Esophagus (tissue), 2 donors: ENCODE data around the gene EIPR1. TPM values are rescaled to one million over a fixed set of nuclear protein-coding genes. Genes with fewer than 3 reads are reported as not detected.

Experiments used
- H3K27ac ChIP-seq, 2 donors: one replicate each; pipeline ENCODE4 v1.5.1; 2013; ENCODE audit warnings: low read depth in 2 of 2, mild to moderate bottlenecking in 2 of 2, inconsistent platforms in 1 of 2, low read length in 1 of 2, moderate library complexity in 1 of 2
- H3K27me3 ChIP-seq, 2 donors: one replicate each; pipeline ENCODE4 v1.6.1; 2013; ENCODE audit warnings: low read length in 2 of 2, control low read depth in 1 of 2, mild to moderate bottlenecking in 1 of 2; ENCODE audit not compliant: insufficient read depth in 2 of 2, control insufficient read depth in 1 of 2
- H3K36me3 ChIP-seq, 2 donors: one replicate each; pipeline ENCODE4 v1.6.1; 2013; ENCODE audit warnings: low read length in 1 of 2; ENCODE audit not compliant: control insufficient read depth in 2 of 2, insufficient read depth in 2 of 2
- H3K4me1 ChIP-seq, 2 donors: one replicate each; pipeline ENCODE4 v1.6.1; 2013; ENCODE audit warnings: low read length in 1 of 2; ENCODE audit not compliant: control insufficient read depth in 2 of 2, insufficient read depth in 2 of 2
- H3K4me3 ChIP-seq, 2 donors: one replicate each; pipeline ENCODE4 v1.5.1; 2013; ENCODE audit warnings: low read length in 2 of 2, mild to moderate bottlenecking in 2 of 2, low read depth in 1 of 2, moderate library complexity in 1 of 2
- H3K9me3 ChIP-seq, 2 donors: one replicate each; pipeline ENCODE4 v1.6.1; 2013; ENCODE audit warnings: mild to moderate bottlenecking in 2 of 2, low read depth in 1 of 2, low read length in 1 of 2, moderate library complexity in 1 of 2; ENCODE audit not compliant: control insufficient read depth in 2 of 2, insufficient read depth in 1 of 2
- WGBS, 2 donors: extraction: QIAGEN DNeasy Blood & Tissue Kit; methylation state at CpG; one replicate each; pipeline ENCODE4 v1.1.7; 2013; 5-methylcytosine and 5-hydroxymethylcytosine counted together
- polyA plus RNA-seq, 2 donors: library from polyadenylated mRNA; stranded (reverse); fragments of 200-250 nt; gene quantifications; one replicate each; pipeline ENCODE4 v1.2.3, GENCODE V29; 2013
- donor health status: healthy with polysubstance abuse.
- donor health status: Bipolar disorder and iron deficiency.

The EIPR1 gene
- 10 to 100 TPM in 1 of 2 donors, 1 to 10 TPM in 1; 8.2 to 22.8 TPM for polyA plus RNA-seq

DNA sequence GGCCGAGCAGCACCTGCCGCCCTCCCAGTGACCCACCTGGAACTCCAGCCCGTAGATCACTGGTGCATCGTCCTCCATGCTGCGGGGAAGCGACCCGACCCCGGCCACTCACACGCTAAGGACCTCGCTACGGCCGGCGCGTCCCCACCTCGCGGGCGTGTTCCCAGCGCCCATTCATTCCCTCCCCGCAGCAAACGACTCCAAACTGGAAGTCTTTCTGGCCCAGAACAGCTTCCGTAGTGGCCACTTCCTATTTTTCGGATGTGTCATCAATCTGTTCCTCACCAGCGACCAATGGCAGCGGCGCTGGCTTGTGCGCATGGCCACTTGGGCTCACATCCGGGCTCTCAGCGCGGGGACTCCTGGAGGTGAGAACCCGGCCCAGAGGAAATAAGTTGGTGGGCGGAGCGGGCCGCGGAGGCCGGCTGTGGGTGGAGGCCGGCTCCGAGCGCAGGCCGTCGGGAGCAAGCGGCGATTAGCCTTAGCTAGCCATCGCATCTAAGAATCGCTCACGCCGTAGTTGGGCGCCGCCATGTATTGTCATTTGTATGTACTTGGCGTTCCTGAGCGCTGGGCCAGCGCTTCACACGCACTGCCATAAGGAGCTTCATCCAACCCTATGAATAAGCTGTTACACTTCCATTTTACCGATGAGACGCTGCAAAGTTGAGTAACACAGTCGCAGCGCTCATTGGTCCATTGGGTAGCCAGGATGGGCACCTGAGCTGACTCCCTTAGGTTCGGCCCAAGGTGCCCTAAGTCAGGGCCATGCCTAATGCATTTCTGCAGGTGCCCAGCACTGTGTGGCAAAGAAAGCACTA lies at the start of gene EIPR1:
EIPR1 (minus strand) TSS at position 207 of the 821 bp plus-strand sequence; CDS start at position 78, 129 bp downstream.
- Histone ChIP-seq H3K9me3 (peaks cover 0 to 4% of the 10 kb centered on the region in 2 donors), H3K27me3 (no peaks in the 10 kb centered on the region), H3K36me3 (no peaks in the 10 kb centered on the region), H3K27ac (peak within 1 kb of the TSS; percentile 90 to 98), H3K4me1 (peaks cover 0 to 6% of the 10 kb centered on the region in 2 donors), H3K4me3 (peak within 1 kb of the TSS; percentile 67 to 86)
- WGBS, 2 donors = 1 to 2% methylated on average over 57 of the region's 57 CpGs

DNA sequence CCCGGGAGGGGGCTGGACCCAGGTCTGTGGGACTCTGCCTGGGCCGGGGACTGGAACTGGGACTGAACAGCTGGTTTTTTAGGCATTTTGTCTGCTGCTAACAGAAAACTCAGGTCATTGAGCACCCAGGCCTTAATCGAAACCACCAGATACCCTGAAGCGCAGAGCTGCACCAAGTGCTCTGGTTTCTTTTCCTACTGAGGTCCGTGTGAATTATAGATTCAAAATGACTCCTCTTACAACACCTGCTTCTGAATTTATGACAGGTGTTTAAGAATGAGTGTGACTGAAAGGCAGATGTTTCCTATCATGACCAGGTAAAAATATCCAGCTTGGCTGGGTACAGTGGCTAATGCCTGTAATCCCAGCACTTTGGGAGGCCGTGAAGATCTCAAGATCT lies 49.7 kb upstream of the EIPR1 start:
- Histone ChIP-seq H3K4me1 (no peaks in the 10 kb centered on the region), H3K9me3 (no peaks in the 10 kb centered on the region), H3K27me3 (no peaks in the 10 kb centered on the region), H3K36me3 (peaks cover 0 to 28% of the 10 kb centered on the region in 2 donors), H3K4me3 (no peak overlapping the region), H3K27ac (no peak overlapping the region)
- WGBS, 2 donors = 82 to 89% methylated on average over 6 of the region's 6 CpGs

DNA sequence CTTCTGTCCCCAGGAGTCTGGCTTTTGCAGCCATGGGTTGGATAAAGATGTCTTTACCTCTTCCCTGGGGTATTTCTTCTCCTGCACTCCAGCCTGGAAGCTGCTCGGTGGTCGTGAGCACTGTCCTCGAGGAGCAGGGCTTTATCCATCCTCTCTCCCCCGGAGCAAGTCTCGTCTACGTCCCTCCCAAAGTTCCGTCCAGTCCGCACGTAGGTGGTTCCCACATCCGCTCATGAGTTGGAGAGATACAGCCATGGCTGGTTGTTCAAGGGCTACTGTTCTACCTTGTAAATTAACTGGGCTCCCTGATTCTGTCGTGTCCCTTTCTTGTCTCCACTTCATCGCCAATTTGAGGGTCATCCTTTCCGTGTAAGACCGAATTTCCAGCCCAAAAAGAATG lies 49.0 kb upstream of the EIPR1 start:
- peaks cover 0 to 1% of the 10 kb centered on the region in 2 donors for H3K4me1 ChIP-seq
- no peaks in the 10 kb centered on the region for H3K9me3 ChIP-seq
- no peaks in the 10 kb centered on the region for H3K27me3 ChIP-seq
- 96 to 97% methylated on average over 14 of the region's 14 CpGs for WGBS, 2 donors
- H3K36me3 ChIP-seq = peaks cover 0 to 30% of the 10 kb centered on the region in 2 donors
- no peak overlapping the region for H3K4me3 ChIP-seq
- no peak overlapping the region for H3K27ac ChIP-seq

DNA sequence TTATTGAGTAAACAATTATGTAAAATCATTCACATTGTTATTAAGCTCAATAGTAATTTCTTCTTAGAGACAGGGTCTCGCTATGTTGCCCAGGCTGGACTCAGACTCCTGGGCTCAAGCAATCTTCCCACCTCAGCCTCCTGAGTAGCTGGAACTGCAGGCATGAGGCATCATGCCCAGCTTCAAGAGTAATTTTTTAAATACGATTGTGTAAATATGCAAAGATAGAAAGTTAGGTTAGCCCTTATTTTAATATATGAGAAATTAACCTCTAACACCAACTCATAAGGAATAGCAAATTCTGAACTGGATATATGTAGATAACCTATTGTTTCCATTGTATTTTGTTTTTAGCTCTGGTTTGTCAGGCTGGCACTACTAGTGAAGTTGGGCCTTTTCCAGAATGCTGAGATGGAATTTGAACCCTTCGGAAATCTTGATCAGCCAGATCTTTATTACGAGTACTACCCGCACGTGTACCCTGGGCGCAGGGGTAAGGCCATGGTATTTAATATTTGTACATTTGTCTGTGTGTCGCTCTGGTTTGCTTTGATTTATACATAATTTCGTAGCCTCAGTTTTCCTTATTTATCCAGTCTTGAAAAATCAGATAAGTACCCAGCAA lies 46.7 kb upstream of the EIPR1 start:
- 86 to 96% methylated on average over 9 of the region's 9 CpGs for WGBS, 2 donors
- Histone ChIP-seq H3K36me3 (peaks cover 0 to 27% of the 10 kb centered on the region in 2 donors), H3K4me3 (no peak overlapping the region), H3K4me1 (peaks cover 0 to 3% of the 10 kb centered on the region in 2 donors), H3K27ac (no peak overlapping the region), H3K9me3 (no peaks in the 10 kb centered on the region), H3K27me3 (no peaks in the 10 kb centered on the region)

DNA sequence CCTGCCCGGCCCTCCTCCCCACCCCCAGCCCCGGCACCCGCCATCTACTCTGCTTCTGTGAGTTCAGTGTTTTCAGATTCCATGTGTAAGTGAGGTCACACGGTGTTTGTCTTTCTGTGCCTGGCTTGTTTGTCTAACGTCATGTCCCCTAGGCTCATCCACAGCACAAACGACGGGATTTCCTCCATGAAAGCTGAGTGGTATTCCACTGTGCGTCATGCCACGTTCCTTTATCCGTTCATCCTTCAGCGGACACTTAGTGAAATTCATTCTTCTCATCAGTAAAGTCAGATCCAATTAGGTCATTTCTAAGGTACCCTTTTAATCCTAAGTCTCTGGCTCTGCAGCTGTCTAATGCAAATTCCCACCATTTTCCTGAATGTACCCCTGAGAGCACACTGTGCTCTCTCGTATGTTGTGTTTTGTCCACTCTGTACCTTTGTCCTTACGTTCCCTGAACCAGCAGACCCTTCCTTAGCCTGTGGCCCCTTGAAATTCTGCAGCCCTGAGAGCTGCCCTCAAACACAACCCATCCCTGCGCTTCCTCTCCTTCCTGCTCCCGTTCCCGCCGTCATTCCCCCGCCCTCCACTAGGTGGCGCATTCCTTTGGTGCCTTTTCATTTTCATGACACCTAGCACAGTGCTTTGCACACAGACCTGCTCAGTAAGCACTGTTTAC lies 46.0 kb upstream of the EIPR1 start:
- H3K9me3 ChIP-seq = no peaks in the 10 kb centered on the region
- peaks cover 0 to 3% of the 10 kb centered on the region in 2 donors for H3K4me1 ChIP-seq
- no peak overlapping the region for H3K4me3 ChIP-seq
- H3K36me3 ChIP-seq = peaks cover 0 to 27% of the 10 kb centered on the region in 2 donors
- WGBS, 2 donors = 68 to 70% methylated on average over 19 of the region's 19 CpGs
- H3K27ac ChIP-seq = no peak overlapping the region
- no peaks in the 10 kb centered on the region for H3K27me3 ChIP-seq

DNA sequence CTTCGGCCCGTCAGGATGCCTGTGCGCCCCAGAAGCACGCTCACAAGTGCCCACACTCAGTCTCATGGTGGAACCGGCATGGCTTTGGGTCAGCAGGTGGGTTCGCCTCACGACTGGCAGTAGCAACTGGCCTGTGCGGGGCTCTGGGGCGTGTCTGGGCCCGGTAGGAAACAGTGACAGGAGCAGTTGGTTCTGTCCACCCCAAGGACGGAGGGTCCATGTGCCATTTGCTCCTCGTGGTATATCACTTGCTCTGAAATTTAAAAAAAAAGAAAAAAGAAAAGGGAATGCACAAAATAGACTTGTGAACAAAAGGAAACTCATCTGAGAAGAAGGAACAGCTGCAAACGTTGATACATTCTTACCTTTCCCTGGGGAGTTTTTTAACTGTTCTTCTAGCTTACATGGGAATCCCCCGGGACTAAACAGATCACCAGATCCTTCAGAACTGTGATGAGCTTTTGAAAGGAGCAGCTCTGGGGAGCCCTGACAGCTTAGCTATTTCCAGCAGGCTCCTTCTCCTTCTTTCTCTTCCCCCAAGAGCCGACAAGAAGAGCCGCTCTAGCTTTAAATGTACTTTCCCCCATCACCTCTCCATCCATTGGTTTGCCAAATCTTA lies 44.7 kb upstream of the EIPR1 start:
- Histone ChIP-seq H3K4me1 (peaks cover 0 to 3% of the 10 kb centered on the region in 2 donors), H3K36me3 (peaks cover 4 to 27% of the 10 kb centered on the region in 2 donors)

DNA sequence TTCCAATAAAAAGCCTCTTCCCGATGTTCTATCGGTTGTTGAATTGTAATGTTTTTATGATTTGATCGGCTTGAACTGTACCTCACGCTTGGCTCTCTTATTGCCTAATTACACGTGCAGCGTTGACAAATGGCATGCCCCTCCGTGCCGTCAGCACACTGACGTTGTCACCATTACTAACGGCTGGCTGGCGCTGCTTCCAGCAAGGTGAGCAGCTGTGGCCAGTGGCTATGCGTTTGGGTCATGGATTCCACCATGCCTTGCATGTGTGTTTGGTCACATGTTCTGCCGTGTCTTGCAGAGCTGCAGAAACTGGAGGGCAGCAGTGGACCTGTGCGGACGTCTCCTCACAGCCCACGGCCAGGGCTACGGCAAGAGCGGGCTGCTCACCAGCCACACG lies 44.0 kb upstream of the EIPR1 start:
- Histone ChIP-seq H3K36me3 (peaks cover 7 to 25% of the 10 kb centered on the region in 2 donors), H3K4me3 (no peak overlapping the region), H3K27ac (no peak overlapping the region), H3K4me1 (peaks cover 0 to 3% of the 10 kb centered on the region in 2 donors), H3K27me3 (no peaks in the 10 kb centered on the region), H3K9me3 (no peaks in the 10 kb centered on the region)
- 88 to 89% methylated on average over 19 of the region's 19 CpGs for WGBS, 2 donors

More for the DNA sequence above, 44.7 kb upstream of the EIPR1 start:
- Histone ChIP-seq H3K9me3 (no peaks in the 10 kb centered on the region), H3K4me3 (no peak overlapping the region), H3K27me3 (no peaks in the 10 kb centered on the region), H3K27ac (no peak overlapping the region)
- 82 to 85% methylated on average over 16 of the region's 16 CpGs for WGBS, 2 donors

DNA sequence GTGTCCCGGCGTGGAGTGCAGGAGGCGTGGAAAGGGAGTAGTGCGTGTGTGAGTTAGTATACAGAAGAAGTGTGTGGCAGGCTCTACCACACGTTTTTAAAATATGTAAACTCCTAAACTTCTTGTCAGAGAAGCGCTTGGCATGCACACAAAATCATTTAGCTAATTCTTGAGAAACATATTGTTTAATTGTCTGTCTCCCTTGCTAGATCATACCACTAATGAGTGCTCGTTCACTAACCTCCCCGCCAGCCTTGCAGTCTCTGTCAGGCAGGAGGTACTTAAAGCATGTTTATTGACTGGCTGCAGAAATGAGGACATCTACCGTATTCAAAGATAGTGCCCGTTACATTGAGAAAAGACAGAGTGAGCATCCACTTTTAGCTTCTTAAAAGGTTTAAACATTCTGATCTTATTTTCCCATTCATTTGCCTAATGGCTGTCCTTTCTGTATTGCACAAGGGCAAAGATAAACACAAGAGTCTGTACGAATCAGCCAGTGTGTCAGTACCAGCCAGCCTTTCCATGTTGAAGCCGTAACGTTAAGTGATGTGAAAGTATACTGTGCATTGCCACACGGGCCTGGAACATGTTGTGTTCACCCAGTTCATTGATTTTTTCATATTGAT lies 43.3 kb upstream of the EIPR1 start:
- H3K27ac ChIP-seq = no peak overlapping the region
- 79 to 80% methylated on average over 14 of the region's 14 CpGs for WGBS, 2 donors
- H3K4me3 ChIP-seq = no peak overlapping the region
- H3K36me3 ChIP-seq = peaks cover 7 to 20% of the 10 kb centered on the region in 2 donors
- no peaks in the 10 kb centered on the region for H3K27me3 ChIP-seq
- H3K9me3 ChIP-seq = no peaks in the 10 kb centered on the region
- H3K4me1 ChIP-seq = peaks cover 0 to 3% of the 10 kb centered on the region in 2 donors
